HepG2 (cell line): ENCODE data around the gene EGLN1. TPM values are rescaled to one million over a fixed set of nuclear protein-coding genes. Genes with fewer than 3 reads are reported as not detected.

ENCODE experiments used
- ARID2 ChIP-seq: sonication (generic); formaldehyde crosslinking; IDR thresholded peaks from 2 replicates; pipeline ENCODE4 v1.8.1; 2022; ENCODE audit warnings: mild to moderate bottlenecking, missing genetic modification reagents, borderline replicate concordance
- BCL6 ChIP-seq: IDR thresholded peaks from 2 replicates; pipeline ENCODE4 v1.6.1; 2016; ENCODE audit warnings: missing genetic modification reagents, missing compliant biosample characterization
- DNMT3B ChIP-seq: conservative IDR thresholded peaks from 2 replicates; pipeline ENCODE4 v1.6.1; 2016; ENCODE audit warnings: missing biosample characterization, control low read depth
- EZH2 ChIP-seq: conservative IDR thresholded peaks from 2 replicates; pipeline ENCODE4 v1.6.1; 2012; ENCODE audit warnings: mild to moderate bottlenecking, low read depth, low read length, moderate library complexity
- FOXJ3 ChIP-seq: sonication (generic); formaldehyde crosslinking; IDR thresholded peaks from 2 replicates; pipeline ENCODE4 v1.4.0; 2020; ENCODE audit warnings: missing genetic modification reagents, mild to moderate bottlenecking, borderline replicate concordance
- HNRNPLL ChIP-seq: fragments of 200-400 bp; formaldehyde crosslinking; IDR thresholded peaks from 2 replicates; pipeline ENCODE4 v1.6.1; 2017; ENCODE audit warnings: mild to moderate bottlenecking, low read depth, low read length; ENCODE audit not compliant: poor library complexity, severe bottlenecking
- MAFK ChIP-seq, 2 experiments: IDR thresholded peaks in 1 of 2; conservative IDR thresholded peaks in 1 of 2; 2 replicates each; pipeline ENCODE4 v1.6.1; 2011; ENCODE audit warnings: improper control_type of control experiment in 2 of 2, low read length in 2 of 2
- NFE2L2 ChIP-seq: fragments of 150-350 bp; IDR thresholded peaks from 2 replicates; pipeline ENCODE4 v1.6.1; 2014; ENCODE audit warnings: low read length
- NR1H2 ChIP-seq: sonication (generic); formaldehyde crosslinking; IDR thresholded peaks from 2 replicates; pipeline ENCODE4 v1.8.1; 2022; ENCODE audit warnings: low read depth, missing genetic modification reagents, borderline replicate concordance
- NR3C1 ChIP-seq: sonication (generic); formaldehyde crosslinking; IDR thresholded peaks from 2 replicates; pipeline ENCODE4 v1.4.0; 2020; ENCODE audit warnings: missing genetic modification reagents
- PRDM15 ChIP-seq: sonication (generic); formaldehyde crosslinking; IDR thresholded peaks from 2 replicates; pipeline ENCODE4 v1.4.0; 2020; ENCODE audit warnings: missing genetic modification reagents
- RARA ChIP-seq: IDR thresholded peaks from 2 replicates; pipeline ENCODE4 v1.6.1; 2016; ENCODE audit warnings: missing genetic modification reagents, missing compliant biosample characterization
- SP1 ChIP-seq, 2 experiments: fragments of 450-650 bp in 1 of 2; sonication (generic) in 1 of 2; formaldehyde crosslinking in 1 of 2; IDR thresholded peaks; 2 replicates each; pipeline versions ENCODE4 v1.4.0 to v1.6.1; 2016 to 2020; ENCODE audit warnings: missing genetic modification reagents in 1 of 2
- TBX3 ChIP-seq: fragments of 450-650 bp; IDR thresholded peaks from 2 replicates; pipeline ENCODE4 v1.6.1; 2017; ENCODE audit warnings: antibody characterized with exemption, mild to moderate bottlenecking, inconsistent platforms, borderline replicate concordance
- TP53 ChIP-seq: sonication (generic); formaldehyde crosslinking; conservative IDR thresholded peaks from 2 replicates; pipeline ENCODE4 v1.4.0; 2020; ENCODE audit warnings: missing genetic modification reagents
- UBTF ChIP-seq: sonication (generic); formaldehyde crosslinking; IDR thresholded peaks from 2 replicates; pipeline ENCODE4 v1.4.0; 2020; ENCODE audit warnings: mild to moderate bottlenecking, missing genetic modification reagents
- USF2 ChIP-seq, 2 experiments: sonication (generic) in 1 of 2; formaldehyde crosslinking in 1 of 2; IDR thresholded peaks; 2 replicates each; pipeline versions ENCODE4 v1.5.1 to v1.6.1; 2011 to 2020; ENCODE audit warnings: borderline replicate concordance in 1 of 2, low read depth in 1 of 2, low read length in 1 of 2, mild to moderate bottlenecking in 1 of 2, missing genetic modification reagents in 1 of 2, moderate library complexity in 1 of 2
- XRCC5 ChIP-seq: fragments of 200-400 bp; formaldehyde crosslinking; optimal IDR thresholded peaks from 2 replicates; pipeline ENCODE3; 2017; ENCODE audit warnings: mild to moderate bottlenecking, low read length
- ZC3H13 ChIP-seq: sonication (generic); formaldehyde crosslinking; IDR thresholded peaks from 2 replicates; pipeline ENCODE4 v1.8.1; 2023; ENCODE audit warnings: mild to moderate bottlenecking, missing genetic modification reagents, moderate library complexity
- ZFP36L2 ChIP-seq: sonication (generic); formaldehyde crosslinking; IDR thresholded peaks from 2 replicates; pipeline ENCODE4 v1.4.0; 2020; ENCODE audit warnings: missing genetic modification reagents
- ZNF431 ChIP-seq: sonication (generic); formaldehyde crosslinking; IDR thresholded peaks from 2 replicates; pipeline ENCODE4 v1.9.0; 2022; ENCODE audit warnings: missing genetic modification reagents, low read depth, mild to moderate bottlenecking, borderline replicate concordance
- ZNF558 ChIP-seq: sonication (generic); formaldehyde crosslinking; IDR thresholded peaks from 2 replicates; pipeline ENCODE4 v1.9.0; 2022; ENCODE audit warnings: mild to moderate bottlenecking, missing genetic modification reagents, borderline replicate concordance
- ZNF674 ChIP-seq: sonication (generic); formaldehyde crosslinking; IDR thresholded peaks from 2 replicates; pipeline ENCODE4 v1.5.0; 2020; ENCODE audit warnings: low read depth, mild to moderate bottlenecking, missing genetic modification reagents
- ZNF7 ChIP-seq: IDR thresholded peaks from 2 replicates; pipeline ENCODE4 v1.6.1; 2016; ENCODE audit warnings: missing biosample characterization, missing genetic modification reagents
- polyA plus RNA-seq, 8 experiments: library from polyadenylated mRNA; depleted of rRNA in 3 of 8; stranded (reverse) in 7 of 8; unstranded in 1 of 8; fragments of >200 nt; fragmentation: Illumina TruSeq in 4 of 8; extraction: Trizol in 4 of 8; gene quantifications; 2 replicates each; pipeline versions ENCODE4 v1.2.1 to v1.2.3, GENCODE V29; 2011 to 2016; ENCODE audit warnings: low read depth in 4 of 8, missing spikeins in 1 of 8, mixed read lengths in 1 of 8; ENCODE audit not compliant: insufficient read depth in 1 of 8
- total RNA-seq, 5 experiments: library from RNA; depleted of rRNA; stranded (reverse); fragments of >200 nt; fragmentation: Illumina TruSeq; extraction: Trizol; gene quantifications; 2 replicates each; pipeline ENCODE4 v1.2.3, GENCODE V29; 2016; ENCODE audit warnings: low read depth in 1 of 5

EGLN1 gene
- total and polyA plus RNA-seq, 2 of the 13 experiments (the other 11 are each of a cell fraction or from before 2014, with no cell fraction given) = 34.4 to 44.1 TPM

GRCh38 chr1:231423648-231424047 is 1.6 kb upstream of the EGLN1 start (continued):
- TF ChIP-seq SP1 (IDR thresholded peaks at IDR 0.05) (no peak), SP1 (CRISPR knock-in tag; IDR thresholded peaks at IDR 0.05) (no peak), TBX3 (peak; percentile 88), ZFP36L2 (CRISPR knock-in tag) (no peak), EZH2 (no peak), RARA (CRISPR knock-in tag) (peak; percentile 69), USF2 (IDR thresholded peaks at IDR 0.05; ENCODE audit: low read depth, low read length) (no peak), USF2 (CRISPR knock-in tag; IDR thresholded peaks at IDR 0.05; ENCODE audit: borderline replicate concordance) (no peak), ZNF558 (CRISPR knock-in tag) (no peak), ZNF674 (CRISPR knock-in tag) (no peak), FOXJ3 (CRISPR knock-in tag) (peak; percentile 87; the same call in 1 of the 2 replicates), NFE2L2 (no peak), PRDM15 (CRISPR knock-in tag) (no peak), DNMT3B (peak; percentile 54; the same call in 1 of the 2 replicates), ARID2 (CRISPR knock-in tag) (no peak), NR1H2 (CRISPR knock-in tag) (no peak), ZNF431 (CRISPR knock-in tag) (no peak), ZNF7 (no peak), NR3C1 (CRISPR knock-in tag) (no peak), XRCC5 (no peak), TP53 (CRISPR knock-in tag) (no peak), MAFK (conservative IDR thresholded peaks at IDR 0.05 in 1 of 2, IDR thresholded peaks at IDR 0.05 in 1 of 2; ENCODE audit: low read length in 2 of 2) (peak in 1 of 2 experiments; percentile 10; a peak in 1 of 4 replicates), UBTF (CRISPR knock-in tag) (no peak), ZC3H13 (CRISPR knock-in tag) (no peak), BCL6 (peak; percentile 88), HNRNPLL (no peak)
